ENCODE measurements around the gene PSMD8.

- TF ChIP-seq CTCF (conservative IDR thresholded peaks at IDR 0.05; ENCODE audit: low read length) (no peak), EZH2phosphoT487 (IDR thresholded peaks at IDR 0.05; ENCODE audit: borderline replicate concordance, low read depth, low read length) (no peak)
These were observed 14.9 kb upstream of the PSMD8 start for GRCh38 chr19:38359242-38360021.
